Measurements from ENCODE around the gene ANKZF1.

DNA sequence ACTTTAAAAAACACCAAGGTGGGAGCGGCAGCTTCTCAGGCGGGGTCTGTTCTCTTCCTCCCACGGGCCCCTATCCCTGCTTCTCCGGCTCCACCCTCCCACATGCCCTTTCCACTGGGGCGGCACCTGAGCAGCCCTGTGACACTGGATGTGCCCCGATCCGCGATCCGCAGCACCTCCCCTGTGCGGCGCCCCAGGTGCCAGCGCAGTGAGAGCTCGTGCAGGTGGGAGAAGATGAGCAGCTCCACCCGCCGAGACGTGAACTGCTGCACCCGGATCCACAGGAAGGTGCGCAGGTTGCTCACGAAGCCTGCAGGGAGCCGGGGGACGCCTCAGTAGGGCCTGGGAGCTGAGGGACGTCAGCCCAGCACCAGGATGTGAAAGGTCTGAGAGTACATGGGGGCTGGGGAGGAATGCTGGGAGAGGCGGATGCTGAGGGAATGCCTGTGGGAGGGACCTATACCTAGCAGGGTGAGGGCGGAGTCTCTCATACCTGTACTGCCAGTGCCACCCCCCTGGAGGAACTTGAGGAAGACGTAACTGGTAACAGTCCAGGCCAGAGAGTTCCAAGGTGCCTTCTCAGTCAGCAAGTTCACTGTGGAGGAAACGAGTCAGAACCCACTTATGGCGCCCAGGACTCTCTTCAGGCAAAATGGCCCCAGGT is 13.6 kb upstream of the ANKZF1 start:
- TF ChIP-seq, protein P1, sequence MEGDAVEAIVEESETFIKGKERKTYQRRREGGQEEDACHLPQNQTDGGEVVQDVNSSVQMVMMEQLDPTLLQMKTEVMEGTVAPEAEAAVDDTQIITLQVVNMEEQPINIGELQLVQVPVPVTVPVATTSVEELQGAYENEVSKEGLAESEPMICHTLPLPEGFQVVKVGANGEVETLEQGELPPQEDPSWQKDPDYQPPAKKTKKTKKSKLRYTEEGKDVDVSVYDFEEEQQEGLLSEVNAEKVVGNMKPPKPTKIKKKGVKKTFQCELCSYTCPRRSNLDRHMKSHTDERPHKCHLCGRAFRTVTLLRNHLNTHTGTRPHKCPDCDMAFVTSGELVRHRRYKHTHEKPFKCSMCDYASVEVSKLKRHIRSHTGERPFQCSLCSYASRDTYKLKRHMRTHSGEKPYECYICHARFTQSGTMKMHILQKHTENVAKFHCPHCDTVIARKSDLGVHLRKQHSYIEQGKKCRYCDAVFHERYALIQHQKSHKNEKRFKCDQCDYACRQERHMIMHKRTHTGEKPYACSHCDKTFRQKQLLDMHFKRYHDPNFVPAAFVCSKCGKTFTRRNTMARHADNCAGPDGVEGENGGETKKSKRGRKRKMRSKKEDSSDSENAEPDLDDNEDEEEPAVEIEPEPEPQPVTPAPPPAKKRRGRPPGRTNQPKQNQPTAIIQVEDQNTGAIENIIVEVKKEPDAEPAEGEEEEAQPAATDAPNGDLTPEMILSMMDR (IDR thresholded peaks at IDR 0.05; ENCODE audit: low read length), result no peak
- no peak for TF ChIP-seq EZH2 (IDR thresholded peaks at IDR 0.05; ENCODE audit: borderline replicate concordance, low read length)
